ENCODE results near the gene TAF5L. TPM values are rescaled to one million over a fixed set of nuclear protein-coding genes. Genes with fewer than 3 reads are reported as not detected.

Gene TAF5L
- total RNA-seq = 22.6 and 25.5 TPM in 2 replicates

DNA sequence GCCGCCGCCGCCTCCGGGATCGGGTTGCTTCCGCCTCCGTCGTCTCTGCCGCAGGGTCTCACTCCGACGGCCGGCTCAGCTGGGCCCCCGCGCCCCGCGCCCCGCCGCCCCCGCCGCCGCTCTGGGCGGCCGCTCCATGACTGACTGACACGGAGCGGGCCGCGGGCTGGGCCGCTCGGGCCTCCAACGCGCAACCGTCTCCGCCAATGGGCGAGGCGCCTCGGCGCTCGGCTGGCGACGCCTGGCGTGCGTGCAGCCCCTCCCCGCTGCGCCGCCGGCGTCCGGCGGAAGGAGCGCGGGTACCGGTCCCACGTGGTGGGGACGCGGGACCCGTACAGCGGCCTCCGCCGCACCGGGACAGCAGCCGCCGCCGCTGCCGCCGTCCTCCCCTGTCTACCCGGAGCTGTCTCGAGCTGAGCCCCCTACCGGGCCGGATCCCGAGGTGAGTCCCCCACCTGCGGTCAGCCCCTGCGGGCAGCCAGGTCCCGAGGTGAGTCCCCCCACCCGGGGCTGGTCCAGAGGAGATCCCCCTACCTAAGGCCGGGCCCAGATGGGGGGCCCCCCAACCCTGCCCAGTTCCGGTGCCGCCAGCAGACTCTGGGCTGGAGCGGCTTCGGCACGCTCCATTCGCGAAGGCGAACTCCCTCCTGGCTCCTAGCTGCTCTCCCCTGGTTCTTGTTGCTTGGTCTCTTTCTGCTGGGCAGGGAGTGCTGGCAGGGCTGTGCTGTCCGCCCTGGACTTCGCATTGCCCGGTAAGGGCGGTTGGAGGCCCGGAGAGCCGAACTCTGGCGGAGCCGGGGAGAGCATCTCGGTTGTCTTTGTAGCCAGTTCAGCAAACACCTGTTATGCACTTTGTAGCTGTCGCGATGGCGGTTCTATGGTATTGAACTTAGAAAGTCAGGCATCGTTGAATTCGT lies at the start of gene TAF5L, which contains the start of gene URB2:
TAF5L (minus strand) TSS at position 208 of the 917 bp plus-strand sequence. CDS start 11,640 bp downstream, outside the sequence.
URB2 (plus strand) TSS at position 333 of the 917 bp plus-strand sequence. CDS start 1,387 bp downstream, outside the sequence.

DNA sequence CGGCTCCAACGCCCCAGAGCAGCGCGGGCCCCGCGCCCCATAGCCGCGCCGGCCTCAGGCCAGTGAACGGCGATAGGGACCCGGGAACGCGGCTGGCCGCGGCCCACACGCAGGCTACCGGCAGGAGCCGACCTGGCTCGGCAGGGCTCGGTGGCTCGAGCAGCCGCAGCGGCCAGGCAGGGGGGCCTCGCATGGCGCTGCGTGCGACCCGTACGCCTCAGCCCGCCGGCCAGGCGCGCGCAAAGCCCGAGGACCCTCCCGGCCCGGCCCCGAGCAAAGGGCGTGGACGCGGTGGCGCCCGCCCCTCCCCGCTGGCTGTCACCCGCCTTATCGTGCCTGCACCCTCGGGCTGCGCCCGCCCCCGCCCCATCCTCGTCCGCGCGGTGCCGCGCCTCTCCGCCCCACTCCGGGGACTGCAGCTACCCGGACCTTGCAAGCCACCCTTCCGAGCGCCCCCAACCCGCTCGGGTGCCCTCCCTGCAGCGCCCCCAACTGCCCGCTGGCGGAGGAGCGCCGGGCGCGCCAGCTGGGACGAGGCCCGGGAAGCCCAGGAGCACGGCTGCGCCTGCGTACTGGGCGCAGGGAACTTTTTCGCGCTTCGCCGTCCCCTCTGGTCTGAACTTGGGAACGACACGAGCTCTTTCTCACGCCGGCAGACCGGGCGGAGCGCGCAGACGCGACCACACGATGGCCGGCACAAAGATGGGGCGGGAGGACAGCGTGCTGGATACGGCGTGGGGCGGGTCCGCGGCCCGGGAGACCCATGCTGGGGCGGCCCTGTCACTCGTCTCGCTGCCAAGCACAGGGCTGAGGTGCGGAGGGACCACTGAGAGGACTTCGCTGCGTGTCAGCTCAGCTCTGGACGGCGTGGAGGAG lies 67.2 kb downstream of the TAF5L start, which contains the start of gene ABCB10:
ABCB10 (minus strand) TSS at position 248 of the 876 bp plus-strand sequence; CDS start at position 193, 55 bp downstream.

Other genes starting within 250 kb of the TAF5L start
- gene ACTA1, start 192.0 kb downstream of the TAF5L start, total RNA-seq = 0.14 TPM in 1 of 2 replicates, not detected in the other
- gene NUP133, start 117.8 kb downstream of the TAF5L start, total RNA-seq = 32.5 and 36.9 TPM in 2 replicates
- gene ABCB10, start 67.4 kb downstream of the TAF5L start, total RNA-seq = 14.0 and 17.5 TPM in 2 replicates
- 17.8 and 27.1 TPM in 2 replicates for gene URB2, start 125 bp upstream of the TAF5L start, total RNA-seq

Data from nasal cavity respiratory epithelium epithelial cell of viscerocranial mucosa (primary cell).